ENCODE measurements around the gene CBARP. TPM values are rescaled to one million over a fixed set of nuclear protein-coding genes. Genes with fewer than 3 reads are reported as not detected.

CBARP gene
- total RNA-seq, 1 donor from 2014 or later: 0.10 TPM

DNA sequence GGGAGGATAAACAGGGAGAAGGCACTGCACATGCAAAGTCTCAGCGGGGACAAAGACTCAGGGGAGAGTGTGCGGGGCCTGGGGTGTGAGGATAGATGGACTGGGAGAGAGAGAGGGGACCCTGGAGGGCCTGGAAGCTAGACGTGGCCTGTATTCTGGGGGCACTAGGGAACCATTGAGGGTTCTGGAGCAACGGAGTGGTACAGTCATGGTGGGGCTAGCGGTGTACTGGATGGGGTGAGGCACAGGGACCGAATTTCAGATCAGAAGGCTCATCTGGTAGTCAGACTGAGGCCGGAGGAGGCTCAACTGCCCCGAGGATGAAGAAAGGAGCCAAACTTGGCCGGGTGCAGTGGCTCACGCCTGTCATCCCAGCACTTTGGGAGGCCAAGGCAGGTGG, 55.7 kb downstream of the CBARP start:
- intact Hi-C loops (cut with micrococcal nuclease): no loop called here

DNA sequence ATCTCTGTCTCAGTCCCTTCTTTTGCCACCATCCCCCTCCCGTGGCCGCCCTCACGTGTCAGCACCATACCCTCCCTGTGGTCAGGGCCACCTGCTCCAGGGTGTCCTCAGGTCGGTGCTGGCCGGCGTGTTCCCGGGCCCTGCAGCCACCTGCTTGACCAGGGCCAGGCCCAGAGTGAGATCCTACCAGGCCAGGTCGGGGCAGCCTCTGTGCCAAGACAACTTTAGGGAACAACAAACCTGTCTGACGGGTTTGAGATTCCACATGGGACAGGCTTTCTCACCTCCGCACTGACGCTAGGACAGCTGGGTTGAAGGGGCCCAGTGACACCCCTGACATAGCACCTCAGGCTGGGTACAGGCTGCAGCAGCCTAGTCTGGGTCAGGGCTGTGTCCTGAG, 56.2 kb downstream of the CBARP start:
- intact Hi-C loops (cut with micrococcal nuclease): no loop called here

Other genes with a start within 250 kb of the CBARP start
- gene GRIN3B, start 237.6 kb downstream of the CBARP start, total RNA-seq: not detected in 2 replicates
- gene TMEM259, start 216.9 kb downstream of the CBARP start, total RNA-seq: 181 and 185 TPM in 2 replicates
- not detected in 2 replicates for gene RNU6-2, start 216.5 kb downstream of the CBARP start, total RNA-seq
- gene CNN2, start 211.4 kb downstream of the CBARP start, total RNA-seq: 436 and 459 TPM in 2 replicates
- gene ABCA7, start 197.9 kb downstream of the CBARP start, total RNA-seq: 63.6 and 71.7 TPM in 2 replicates
- gene ARHGAP45, start 170.8 kb downstream of the CBARP start, total RNA-seq: 471 and 479 TPM in 2 replicates
- gene POLR2E, start 142.6 kb downstream of the CBARP start, total RNA-seq: 155 and 170 TPM in 2 replicates
- 131 and 142 TPM in 2 replicates for gene GPX4, start 134.0 kb downstream of the CBARP start, total RNA-seq
- gene SBNO2, start 63.7 kb downstream of the CBARP start, total RNA-seq: 164 and 179 TPM in 2 replicates
- gene STK11, start 32.2 kb downstream of the CBARP start, total RNA-seq: 68.7 and 77.1 TPM in 2 replicates
- 161 and 183 TPM in 2 replicates for gene ATP5F1D, start 3.7 kb upstream of the CBARP start, total RNA-seq
- 106 and 107 TPM in 2 replicates for gene MIDN, start 10.6 kb upstream of the CBARP start, total RNA-seq
- gene CIRBP, start 31.3 kb upstream of the CBARP start, total RNA-seq: 208 and 213 TPM in 2 replicates
- 55.8 and 64.6 TPM in 2 replicates for gene FAM174C, start 37.5 kb upstream of the CBARP start, total RNA-seq
- not detected in 2 replicates for gene EFNA2, start 47.9 kb upstream of the CBARP start, total RNA-seq
- gene NDUFS7, start 145.9 kb upstream of the CBARP start, total RNA-seq: 104 and 109 TPM in 2 replicates
- 13.5 and 18.8 TPM in 2 replicates for gene GAMT, start 163.5 kb upstream of the CBARP start, total RNA-seq
- gene DAZAP1, start 169.6 kb upstream of the CBARP start, total RNA-seq: 211 and 223 TPM in 2 replicates
- 1,137 and 1,164 TPM in 2 replicates for gene RPS15, start 200.4 kb upstream of the CBARP start, total RNA-seq
- 0.15 and 0.29 TPM in 2 replicates for gene APC2, start 212.1 kb upstream of the CBARP start, total RNA-seq
- gene C19orf25, start 241.2 kb upstream of the CBARP start, total RNA-seq: 43.1 and 45.2 TPM in 2 replicates